ENCODE data around the gene ATP10B.

DNA sequence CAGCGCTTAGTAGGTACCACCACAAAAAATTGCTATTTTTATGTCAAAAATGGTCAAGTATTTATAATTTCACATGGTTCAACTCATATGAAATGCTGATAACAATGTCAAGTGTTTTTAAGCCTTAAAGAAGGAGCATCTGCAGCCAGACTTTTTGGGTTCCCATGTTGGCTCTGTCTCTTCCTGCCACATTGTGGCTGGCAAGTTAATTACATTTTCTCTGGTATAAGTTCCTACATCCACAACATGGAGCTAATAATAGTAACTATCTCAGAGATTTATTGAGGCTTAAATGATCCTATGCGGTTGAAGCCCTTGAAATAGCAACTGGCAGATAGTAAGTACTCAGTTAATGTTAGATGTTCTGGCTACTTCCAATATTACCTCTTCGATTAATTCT is 5.4 kb downstream of the ATP10B start:
- TF ChIP-seq, protein P1, sequence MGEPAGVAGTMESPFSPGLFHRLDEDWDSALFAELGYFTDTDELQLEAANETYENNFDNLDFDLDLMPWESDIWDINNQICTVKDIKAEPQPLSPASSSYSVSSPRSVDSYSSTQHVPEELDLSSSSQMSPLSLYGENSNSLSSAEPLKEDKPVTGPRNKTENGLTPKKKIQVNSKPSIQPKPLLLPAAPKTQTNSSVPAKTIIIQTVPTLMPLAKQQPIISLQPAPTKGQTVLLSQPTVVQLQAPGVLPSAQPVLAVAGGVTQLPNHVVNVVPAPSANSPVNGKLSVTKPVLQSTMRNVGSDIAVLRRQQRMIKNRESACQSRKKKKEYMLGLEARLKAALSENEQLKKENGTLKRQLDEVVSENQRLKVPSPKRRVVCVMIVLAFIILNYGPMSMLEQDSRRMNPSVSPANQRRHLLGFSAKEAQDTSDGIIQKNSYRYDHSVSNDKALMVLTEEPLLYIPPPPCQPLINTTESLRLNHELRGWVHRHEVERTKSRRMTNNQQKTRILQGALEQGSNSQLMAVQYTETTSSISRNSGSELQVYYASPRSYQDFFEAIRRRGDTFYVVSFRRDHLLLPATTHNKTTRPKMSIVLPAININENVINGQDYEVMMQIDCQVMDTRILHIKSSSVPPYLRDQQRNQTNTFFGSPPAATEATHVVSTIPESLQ (CRISPR knock-in tag; conservative IDR thresholded peaks at IDR 0.05), result no peak
- no peak for TF ChIP-seq ZNF274 (CRISPR knock-in tag; IDR thresholded peaks at IDR 0.05)
